SK-MEL-5 (cell line): ENCODE results near the gene NXN. TPM values are rescaled to one million over a fixed set of nuclear protein-coding genes. Genes with fewer than 3 reads are reported as not detected.

Experiments used
- DNase-seq: peaks from one replicate; pipeline ENCODE4 v3.0.0-alpha.2; 2016; ENCODE audit warnings: low read depth, low spot score
- in situ Hi-C: cut with HindIII; loops from 2 replicates; pipeline ENCODE4 v1.10.0; 2016; ENCODE audit warnings: low sequenced_read_pairs, high pct_unique_total_duplicates, low pct_unique_long_range_greater_than_20kb
- polyA plus RNA-seq, 2 experiments: library from polyadenylated mRNA; depleted of rRNA; stranded (reverse); fragments of >200 nt; gene quantifications; 2 replicates each; pipeline ENCODE4 v1.2.3, GENCODE V29; 2015
- total RNA-seq: library from RNA; depleted of rRNA; stranded (reverse); fragments of >200 nt; shearing (Covaris generic); gene quantifications from 2 replicates; pipeline ENCODE4 v1.2.3, GENCODE V29; 2014; rRNA removed

NXN gene
- 12.4 and 15.8 TPM in 2 replicates for total RNA-seq
- 24.0 and 29.2 TPM in 2 replicates for polyA plus RNA-seq (2015; cell fraction: cytosol; rRNA removed)
- polyA plus RNA-seq (2015; cell fraction: nucleus; rRNA removed), result 3.3 and 12.9 TPM in 2 replicates

- in situ Hi-C loops, result no loop called here
- DNase-seq, result peak; percentile 64
Observed at GRCh38 chr17:979539-980405, at the start of gene NXN. NXN (minus strand) TSS chr17:979776.

DNA sequence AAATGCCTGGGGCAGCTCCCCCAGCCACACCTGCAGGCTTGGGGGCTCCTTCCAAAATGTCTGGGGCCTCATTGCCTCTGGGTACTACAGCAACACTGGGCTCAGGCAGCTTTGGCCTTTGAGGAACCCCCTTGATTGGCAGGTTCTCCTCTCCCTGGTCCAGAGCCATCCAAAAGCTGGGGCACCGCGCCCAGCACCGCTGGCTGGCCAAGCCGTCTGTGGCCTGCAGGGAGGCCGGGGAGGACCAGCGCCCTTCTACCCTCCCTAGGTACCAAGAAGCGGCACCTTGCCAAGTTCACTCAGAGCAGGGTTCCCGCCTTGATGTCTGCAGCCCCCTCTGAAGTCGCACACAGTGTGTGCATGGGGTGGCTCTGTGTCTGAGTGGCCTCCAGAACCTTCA is 47.5 kb upstream of the NXN start:
- in situ Hi-C loops, result no loop called here
- DNase-seq, result no peak

DNA sequence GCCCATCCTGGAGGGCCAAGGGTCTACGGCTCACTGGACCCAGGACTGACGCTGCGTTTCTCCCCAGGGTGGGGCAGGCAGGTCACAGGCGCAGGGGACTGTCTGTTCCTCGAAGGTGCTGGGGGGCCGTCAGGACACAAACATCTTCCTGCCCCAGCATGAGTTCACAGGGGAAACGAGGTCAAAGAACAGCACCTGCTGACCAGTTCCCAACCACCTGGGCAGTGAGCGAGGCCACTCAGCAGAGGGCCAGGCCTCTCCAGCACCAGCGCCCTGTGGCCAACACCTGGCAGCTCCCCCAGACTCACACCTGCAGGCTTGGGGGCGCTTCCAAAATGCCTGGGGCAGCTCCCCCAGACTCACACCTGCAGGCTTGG is 47.0 kb upstream of the NXN start:
- in situ Hi-C loops, result no loop called here
- no peak for DNase-seq

DNA sequence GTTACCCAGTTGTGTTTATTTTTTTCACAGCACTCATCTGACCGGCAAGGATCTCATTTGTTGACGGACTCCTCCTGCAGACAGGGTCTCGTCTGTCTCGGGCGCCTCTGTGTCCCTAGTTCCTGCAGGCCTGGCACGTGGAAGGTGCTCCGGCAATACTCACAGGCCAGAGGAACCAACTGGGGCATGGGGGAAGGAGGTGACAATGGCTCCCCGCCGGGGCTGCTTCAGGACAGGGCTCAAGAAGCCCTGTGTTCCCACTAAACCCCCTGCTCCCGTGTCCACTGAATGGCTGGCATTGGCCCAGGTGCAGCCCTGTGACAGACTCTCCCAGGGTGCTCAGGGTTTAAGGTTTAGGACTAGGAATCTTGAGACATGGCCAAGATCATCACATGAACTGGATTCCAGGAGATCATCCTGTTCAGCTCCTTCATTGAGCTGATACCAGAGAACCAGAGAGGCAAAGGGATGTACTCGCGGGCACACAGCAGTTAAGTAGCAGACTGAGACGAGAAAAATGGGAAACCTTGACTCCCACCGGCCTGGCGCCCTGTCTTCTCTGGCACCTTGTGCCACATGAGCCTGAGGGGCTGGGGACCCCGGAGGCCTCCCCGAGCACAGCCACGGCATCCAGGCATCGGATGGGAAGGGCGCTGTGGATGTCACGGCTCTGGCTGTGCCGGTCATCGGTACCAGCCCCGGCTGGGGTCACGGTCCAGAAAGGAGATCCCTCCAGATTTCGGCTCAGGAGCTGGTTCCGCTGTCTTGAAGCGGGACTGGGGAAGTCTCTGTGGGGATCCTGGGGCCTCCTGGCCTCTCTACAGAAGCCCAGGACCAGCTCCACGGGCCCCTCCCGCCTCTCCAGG is 46.4 kb upstream of the NXN start:
- no peak for DNase-seq

GRCh38 chr17:1024076-1024475 is 44.5 kb upstream of the NXN start:
- DNase-seq, result no peak
- in situ Hi-C loops, result no loop called here

More for the DNA sequence above, 46.4 kb upstream of the NXN start:
- in situ Hi-C loops, result no loop called here

- in situ Hi-C loops, result no loop called here
- DNase-seq, result no peak
Observed at GRCh38 chr17:1022278-1023024, 42.9 kb upstream of the NXN start.

GRCh38 chr17:1021147-1021546 is 41.6 kb upstream of the NXN start:
- in situ Hi-C loops, result no loop called here
- no peak for DNase-seq

DNA sequence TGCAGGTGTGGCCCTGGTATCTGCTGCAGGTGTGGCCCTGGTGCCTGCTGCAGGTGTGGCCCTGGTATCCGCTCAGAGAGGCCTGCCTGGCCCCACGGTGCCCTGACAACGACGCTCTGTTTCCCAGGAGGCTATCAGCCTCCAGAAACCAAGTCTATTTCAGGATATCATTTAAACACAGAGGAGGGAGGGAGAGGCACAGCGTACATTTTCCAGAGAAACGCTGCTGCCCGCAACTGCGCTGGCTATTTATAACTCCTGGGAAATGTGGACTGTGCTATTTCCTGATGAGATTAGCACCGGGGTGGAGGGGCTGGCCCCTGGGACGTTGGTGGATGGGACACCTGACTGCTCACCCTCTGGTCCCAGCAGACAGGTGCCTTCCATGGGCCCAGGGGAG is 39.9 kb upstream of the NXN start:
- in situ Hi-C loops, result no loop called here
- no peak for DNase-seq

DNA sequence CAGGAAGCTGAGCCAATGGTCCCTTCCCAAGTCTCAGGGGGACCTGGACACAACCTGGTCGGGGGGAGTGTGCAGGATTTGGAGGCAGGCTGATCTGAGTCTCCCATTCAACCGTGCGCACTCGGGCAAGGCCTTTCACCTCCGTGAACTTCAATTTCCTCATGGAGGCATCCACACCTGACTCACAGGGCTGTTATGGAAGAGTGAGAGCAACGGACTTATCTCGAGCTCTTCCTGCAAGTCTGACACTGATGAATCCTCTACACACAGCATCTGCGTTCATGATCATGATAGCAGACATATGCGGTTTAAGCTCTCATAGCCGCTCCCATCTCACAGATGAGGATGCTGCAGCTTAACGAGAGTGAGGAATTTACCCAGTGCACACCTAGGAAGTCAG is 39.0 kb upstream of the NXN start:
- DNase-seq, result no peak
- in situ Hi-C loops, result no loop called here

DNA sequence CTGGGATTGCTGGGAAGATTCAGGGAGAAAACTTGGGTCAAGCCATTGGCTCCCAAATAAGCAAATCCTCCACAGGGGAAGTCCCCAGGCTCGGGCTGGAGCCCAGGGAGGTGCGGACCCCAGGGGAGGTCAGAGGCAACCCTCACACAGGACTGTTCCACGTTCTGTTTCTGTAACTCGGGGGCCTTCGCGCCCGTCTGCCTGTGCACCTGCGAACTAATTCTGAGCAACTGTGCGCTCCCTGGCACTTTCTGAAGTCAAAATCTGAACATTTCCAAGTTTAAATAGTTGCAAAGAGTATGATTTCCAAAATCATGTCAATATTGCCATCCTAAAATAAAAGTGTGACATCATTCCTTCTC is 34.1 kb upstream of the NXN start:
- no peak for DNase-seq
- in situ Hi-C loops, result no loop called here

DNA sequence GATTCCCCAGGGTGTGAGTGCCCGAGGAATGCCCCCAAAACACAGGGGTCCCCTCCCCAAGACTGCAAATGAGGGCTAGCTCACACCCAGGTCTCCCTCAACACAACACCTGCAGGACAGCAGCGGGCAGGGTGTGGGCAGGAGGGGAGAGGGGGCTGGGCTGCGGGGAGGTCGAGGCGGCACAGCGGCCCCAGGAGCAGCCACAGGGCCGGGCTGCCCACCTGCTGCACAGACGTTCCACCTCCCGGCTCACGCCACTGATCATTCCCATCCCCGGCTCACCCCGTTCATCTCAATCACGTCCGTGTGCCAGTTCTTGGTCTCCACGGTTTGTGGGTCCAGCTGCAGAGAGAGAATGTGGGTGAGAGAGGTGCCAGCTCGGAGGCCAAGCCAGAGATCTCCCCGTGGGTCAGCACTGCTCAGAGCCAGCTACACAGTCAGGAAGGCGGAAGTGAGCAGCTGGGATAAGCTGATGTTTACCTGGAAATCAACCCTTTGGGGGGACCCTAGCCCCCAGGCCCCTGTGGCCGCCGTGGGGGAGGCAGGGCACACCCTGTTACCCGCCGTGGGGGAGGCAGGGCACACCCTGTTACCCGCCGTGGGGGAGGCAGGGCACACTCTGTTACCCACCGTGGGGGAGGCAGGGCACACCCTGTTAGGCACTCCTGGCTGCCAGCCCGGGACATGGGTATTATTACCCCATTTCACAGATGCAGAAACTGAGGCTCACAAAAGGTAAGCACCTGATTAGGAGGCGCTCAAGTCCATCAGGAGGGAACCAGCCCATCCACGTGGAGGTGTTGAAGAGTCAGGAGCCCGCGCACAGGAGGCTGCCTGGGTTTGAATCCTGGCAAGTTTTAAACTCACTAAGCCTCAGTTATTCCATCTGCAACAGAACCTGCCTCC is 33.5 kb upstream of the NXN start:
- in situ Hi-C loops, result no loop called here
- no peak for DNase-seq

DNA sequence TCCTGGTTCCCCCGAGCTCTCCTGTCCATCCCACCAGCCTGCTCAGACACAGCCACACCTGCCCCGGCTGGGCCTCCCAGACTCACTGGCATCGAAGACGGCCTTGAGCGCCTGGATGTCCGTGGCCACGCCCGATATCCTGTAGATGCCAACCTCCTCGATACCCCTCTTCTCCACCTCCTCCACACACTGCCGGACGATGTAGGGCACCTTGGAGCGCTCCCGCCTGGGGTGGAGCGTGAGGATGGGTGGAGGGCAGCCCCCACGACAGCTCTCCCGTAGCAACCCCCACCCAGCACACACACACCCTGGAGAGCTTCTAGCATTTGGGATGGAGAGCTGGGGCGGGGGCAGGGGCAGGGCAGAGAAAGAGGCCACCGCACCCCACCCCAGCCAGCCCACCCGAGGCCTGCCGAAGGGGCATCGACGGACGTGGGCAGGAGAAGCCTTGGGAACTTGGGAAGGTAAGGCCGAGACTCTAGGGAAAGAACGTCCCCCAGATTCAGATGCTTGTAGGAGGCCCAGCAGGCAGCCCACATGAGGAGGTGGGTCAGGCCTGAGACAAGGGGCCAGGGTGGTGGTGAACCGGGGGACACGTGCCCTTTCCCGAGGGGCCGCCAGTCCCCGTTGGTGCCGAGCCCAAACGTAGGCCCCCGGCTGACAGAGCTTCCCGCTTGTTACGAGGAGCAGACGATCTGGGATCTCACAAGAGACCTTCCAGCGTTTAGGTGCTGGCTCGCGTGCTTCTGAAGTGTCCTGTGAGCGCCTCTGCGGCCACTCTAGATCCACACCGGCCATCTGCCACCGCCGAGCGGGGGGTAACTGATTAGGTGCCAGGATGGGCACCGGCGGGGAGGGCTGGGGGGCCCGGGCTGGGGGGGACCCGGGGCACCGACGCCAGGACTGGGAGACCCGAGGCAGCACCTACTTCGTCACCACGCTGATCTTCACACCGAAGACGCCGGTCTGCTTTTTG is 32.5 kb upstream of the NXN start:
- in situ Hi-C loops, result no loop called here
- DNase-seq, result no peak

- DNase-seq, result no peak
- in situ Hi-C loops, result no loop called here
Observed at GRCh38 chr17:1011138-1011537, 31.6 kb upstream of the NXN start.

- DNase-seq, result no peak
- in situ Hi-C loops, result no loop called here
Observed at GRCh38 chr17:1010586-1010985, 31.0 kb upstream of the NXN start.

GRCh38 chr17:1010086-1010450 is 30.5 kb upstream of the NXN start:
- in situ Hi-C loops, result no loop called here
- DNase-seq, result no peak
